HG03521 (cell line): Measurements from ENCODE around the gene UPP1.
"Not testable (repeated sequence)": the region's sequence is repeated elsewhere in the genome, so short reads cannot be mapped to it uniquely, and the experiment has no call there.

Experiments
- ATAC-seq: cut with Tn5 transposase; IDR thresholded peaks from one replicate; pipeline ENCODE4 v1.9.1; 2021; ENCODE audit warnings: mild to moderate bottlenecking, moderate library complexity; ENCODE audit not compliant: unreplicated experiment

UPP1 gene

DNA sequence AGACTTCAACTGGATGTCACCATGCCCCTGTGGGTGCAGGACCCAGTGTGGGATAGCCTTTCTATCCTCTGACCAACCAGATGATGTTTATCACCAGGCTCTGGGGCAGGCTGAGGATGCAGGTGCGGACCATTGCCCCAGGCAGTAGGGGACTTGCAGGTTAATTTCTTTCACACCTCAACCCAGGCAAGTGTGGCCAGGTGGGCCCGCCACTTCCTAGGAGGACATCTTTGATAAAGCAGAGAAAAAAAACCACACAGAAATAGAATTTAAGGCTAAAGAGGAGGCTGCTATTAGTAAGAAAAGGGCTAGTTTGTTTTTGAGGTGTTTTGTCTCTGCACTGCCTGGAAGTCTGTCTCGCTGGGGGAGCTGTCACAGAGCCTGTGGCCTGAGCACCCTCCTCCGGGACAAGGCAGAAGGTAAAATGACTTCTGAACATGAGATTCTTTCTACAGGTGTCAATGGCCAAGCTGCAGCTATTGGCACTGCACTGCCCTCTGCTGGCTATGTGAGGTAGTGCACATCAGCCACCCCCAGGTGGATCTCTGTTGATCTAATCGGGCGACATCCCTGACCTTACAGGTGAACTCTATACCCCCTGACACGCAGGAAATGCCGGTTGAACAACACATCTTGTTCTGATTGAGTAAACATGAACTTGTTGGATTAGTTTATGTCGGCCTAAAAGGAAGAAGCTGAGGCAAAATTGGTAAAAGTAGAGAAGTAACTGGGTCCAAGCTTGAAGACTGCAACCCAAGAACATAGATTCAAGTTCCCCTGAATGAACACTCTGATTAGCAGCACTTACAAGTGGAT is 21.0 kb downstream of the UPP1 start:
- ATAC-seq, result peak; percentile 81

DNA sequence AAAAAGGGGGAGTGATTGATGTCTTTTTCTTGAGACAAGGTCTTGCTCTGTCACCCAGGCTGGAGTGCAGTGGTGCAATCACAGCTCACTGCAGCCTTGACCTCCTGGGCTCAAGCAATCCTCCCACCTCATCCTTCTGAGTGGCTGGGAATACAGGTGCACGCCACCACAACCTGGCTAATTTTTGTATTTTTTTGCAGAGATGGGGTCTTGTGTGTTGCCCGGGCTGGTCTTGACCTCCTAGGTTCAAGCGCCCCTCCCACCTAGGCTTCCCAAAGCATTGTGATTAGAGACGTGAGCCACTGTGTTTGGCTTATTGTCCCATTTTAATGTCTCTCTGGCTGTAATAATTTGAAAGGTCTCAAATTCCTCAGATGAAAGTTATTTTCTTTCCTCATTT is 21.8 kb downstream of the UPP1 start:
- no peak for ATAC-seq

DNA sequence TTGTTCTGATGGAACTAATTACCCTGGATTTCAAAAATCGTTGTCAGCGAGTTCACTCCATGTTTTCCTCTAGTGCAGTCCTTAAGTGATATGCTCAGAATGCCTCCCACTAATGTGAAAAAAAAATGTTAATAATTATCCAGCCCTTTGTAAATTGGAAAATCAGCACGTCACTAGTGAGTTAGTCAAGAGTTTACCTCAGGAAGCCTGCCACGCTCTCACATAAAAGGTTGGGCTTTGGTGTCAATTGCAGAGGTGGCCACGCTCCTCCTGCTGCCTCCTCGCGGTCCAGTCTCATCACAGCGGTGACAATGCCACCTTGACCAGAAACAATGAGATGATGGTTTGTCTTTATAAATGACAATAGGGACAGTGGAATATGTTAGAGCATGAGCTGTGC is 22.5 kb downstream of the UPP1 start:
- ATAC-seq, result no peak

DNA sequence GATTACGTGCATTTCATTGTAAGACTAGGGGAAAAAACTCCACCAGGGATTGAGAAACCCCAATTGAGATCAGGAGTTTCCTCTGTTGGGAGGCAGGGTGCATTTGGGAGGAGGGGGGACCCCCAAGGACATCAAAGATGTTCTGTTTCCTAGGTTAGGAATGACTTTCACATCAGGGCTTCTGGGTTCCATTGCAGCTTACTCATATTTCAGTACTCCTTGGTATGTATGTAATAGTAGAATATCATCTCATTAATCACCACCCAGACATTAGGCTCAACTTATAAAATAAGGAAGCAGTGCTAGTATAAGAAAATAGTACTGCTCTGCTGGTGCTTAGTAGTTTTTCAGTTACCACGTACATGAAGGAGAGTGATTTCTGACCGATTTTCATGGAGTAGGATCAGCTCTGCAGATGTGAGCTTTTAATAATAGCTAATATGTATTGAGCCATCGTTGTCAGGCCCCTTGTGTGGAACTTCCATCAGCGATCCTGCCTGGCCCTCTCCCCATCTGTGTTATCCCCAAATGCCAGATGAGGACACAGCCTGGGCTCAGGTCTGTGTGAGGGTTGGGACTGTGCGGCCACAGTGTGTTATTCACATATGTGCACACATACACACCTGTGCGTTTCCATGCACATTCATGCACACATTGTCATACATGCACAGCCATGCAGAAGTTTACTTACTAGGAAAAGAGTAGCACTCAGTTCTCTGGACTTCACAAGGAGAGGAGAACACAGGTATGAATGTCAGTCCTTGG is 23.5 kb downstream of the UPP1 start:
- no peak for ATAC-seq

DNA sequence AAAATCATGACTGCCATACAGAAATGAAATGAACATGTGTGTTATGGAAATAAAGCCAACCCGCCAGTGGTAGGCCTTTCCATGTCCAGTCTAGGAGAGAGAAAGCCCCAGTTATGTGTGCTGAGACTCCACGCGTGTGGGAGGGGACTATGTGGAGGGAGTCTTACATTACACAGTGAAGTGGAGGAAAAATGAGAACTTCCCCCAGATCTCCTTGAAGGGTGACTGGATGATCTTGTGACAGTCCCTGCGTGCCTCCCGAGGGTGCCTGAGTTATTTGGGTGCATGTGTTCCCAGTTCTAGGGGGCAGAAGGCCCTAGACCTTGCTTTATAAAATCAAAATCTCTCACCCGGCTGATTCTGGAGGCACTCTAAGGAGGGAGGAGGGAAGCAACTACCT is 24.2 kb downstream of the UPP1 start:
- ATAC-seq, result no peak

DNA sequence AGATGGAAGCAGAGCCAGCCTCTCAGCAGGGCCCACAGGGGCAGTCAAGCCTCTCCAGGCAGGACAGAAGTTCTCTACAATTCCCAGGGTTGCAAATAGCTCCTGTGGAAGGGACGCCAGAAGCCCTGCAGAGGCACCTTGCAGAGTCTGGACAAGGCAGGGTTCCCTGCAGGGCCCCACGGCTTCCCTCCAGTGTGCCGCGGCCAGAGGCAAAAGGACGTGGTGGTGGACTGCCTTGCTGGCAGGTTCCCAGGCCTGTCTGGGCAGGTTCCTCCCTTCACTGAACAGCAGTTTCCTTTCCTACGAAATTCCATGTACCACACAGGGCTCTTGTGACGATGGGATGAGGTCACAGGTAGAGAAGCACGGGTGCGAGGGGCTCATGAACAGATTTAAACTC is 25.1 kb downstream of the UPP1 start:
- ATAC-seq, result no peak

DNA sequence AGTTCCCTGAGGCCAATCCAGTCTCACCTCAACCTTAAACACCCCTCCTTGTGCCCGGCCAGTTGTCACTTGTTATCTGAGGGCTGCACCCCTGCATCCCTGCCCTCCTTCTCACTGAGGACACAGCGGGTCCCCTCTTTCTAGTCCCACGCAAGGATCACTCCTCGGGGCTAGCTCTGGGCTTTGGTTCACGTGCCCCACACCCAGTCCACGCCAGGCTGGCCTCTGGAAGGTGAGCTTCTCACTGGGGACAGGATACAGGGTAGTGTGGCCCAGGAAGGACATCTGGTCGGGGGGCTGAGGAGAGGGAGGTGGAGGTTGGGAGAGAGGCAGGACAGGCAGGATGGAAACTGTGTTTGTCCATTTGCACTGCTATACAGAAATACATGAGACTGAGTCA is 25.5 kb downstream of the UPP1 start:
- ATAC-seq, result no peak

DNA sequence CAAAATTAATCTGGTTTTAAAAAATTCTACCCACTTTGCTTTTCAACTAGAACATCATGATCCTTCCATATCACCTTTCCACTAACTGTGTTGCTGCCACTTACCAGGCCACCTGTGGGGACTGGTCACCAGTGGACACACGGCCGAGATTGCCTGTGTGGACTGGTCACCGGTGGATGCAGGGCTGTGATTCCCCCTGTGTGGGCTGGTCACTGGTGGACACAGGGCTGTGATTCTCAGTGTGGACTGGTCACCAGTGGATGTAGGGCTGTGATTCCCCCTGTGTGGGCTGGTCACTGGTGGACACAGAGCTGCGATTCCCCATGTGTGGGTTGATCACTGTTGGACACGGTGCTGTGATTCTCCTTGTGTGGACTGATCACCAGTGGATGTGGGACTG is 27.0 kb downstream of the UPP1 start:
- no peak for ATAC-seq

DNA sequence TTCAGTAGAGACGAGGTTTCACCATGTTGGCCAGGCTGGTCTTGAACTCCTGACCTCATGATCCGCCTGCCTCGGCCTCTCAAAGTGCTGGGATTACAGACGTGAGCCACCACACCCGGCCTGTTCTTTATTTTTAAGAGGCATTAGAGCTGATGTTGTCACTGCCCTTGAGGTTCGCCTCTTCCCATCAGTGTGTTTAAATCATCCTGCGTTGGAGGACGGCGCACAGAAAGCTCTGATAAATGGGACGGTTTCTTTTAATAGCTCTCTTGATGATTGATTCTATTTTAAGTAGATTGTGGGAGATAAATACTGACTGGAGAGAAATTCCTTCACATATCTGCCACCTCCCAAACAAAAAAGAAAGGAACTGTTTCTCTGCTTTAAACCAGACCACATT is 29.0 kb downstream of the UPP1 start:
- no peak for ATAC-seq

DNA sequence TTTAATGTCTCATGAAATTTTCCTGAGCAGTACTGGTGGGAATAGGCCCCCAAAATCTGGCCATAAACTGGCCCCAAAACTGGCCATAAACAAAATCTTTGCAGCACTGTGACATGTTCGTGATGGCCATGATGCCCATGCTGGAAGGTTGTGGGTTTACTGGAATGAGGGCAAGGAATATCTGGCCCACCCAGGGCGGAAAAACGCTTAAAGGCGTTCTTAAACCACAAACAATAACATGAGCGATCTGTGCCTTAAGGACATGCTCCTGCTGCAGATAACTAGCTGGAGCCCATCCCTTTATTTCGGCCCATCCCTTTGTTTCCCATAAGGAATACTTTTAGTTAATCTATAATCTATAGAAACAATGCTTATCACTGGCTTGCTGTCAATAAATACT is 31.5 kb downstream of the UPP1 start:
- ATAC-seq, result not testable (repeated sequence)

DNA sequence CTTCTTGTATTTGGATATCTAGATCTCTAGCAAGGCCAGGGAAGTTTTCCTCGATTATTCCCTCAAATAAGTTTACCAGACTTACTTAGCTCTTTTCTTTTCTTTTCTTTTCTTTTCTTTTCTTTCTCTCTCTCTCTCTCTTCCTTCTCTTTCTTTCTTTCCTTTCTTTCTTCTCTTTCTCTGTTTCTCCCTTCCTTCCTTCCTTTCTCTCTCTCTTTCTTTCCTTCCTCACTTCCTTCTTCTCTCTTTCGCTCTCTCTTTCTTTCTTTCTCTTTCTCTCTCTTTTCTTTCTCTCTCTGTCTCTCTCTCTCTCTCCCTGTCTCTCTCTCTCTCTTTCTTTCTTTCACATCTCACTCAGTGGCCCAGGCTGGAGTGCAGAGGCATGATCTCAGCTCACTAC is 37.0 kb downstream of the UPP1 start:
- no peak for ATAC-seq

DNA sequence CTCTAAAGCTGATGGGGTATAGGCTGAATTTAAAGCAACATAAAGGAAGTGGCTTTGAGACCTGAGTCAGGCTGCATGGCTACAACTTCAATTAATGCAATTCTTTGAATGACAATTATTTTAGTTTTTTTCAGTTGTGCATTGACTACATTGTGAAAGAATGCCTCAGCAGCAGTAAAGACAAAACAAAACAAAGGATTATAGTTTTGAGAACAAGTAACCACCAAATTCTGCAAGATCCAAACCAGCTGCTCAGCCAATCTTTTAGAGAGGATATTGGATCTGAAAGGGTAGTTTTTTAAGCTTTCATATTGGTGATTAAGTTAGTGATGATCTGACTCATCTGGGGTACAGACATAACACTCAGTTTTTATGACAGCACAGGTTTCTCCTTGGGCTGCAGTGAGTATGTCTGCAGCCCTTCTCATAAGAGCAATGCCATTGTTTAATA is 41.6 kb downstream of the UPP1 start:
- no peak for ATAC-seq

DNA sequence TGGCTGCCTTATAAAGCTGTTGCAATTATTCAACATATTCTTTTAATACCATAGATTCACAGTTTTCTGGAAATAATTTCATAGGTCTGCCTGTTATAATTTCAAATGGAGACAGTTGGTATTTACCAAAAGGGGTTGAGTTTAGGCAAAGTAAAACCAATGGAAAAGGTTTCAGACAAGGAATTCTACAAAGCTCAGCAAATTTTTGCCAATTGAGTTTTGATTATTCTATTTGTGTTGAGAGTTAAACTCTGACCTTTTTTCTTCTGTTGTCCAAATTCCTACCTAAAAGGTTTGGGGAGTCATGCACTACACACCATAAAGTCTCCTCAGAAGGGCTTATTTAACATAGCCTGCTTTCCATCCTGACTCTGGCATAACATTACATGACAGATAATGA is 43.7 kb downstream of the UPP1 start:
- no peak for ATAC-seq

DNA sequence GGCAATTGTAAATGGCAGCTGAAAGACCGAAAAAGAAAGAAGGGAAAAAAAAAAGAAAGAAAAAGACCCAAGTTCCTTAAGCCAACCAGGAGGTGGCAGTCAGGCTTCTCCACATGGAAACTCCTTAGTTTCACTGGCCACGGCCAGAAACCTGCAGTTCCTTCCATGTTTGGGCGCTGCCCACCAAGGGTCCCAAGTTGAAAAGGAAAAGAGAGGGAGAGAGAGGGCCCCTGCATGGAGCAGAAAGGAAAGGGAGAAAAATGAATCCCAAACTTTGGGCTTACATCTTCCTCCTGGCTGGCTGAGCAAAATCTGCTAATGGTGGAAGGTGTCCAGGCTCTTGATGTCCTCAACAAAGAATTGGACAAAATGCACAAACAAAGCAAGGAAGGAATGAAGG is 50.4 kb downstream of the UPP1 start:
- ATAC-seq, result no peak

DNA sequence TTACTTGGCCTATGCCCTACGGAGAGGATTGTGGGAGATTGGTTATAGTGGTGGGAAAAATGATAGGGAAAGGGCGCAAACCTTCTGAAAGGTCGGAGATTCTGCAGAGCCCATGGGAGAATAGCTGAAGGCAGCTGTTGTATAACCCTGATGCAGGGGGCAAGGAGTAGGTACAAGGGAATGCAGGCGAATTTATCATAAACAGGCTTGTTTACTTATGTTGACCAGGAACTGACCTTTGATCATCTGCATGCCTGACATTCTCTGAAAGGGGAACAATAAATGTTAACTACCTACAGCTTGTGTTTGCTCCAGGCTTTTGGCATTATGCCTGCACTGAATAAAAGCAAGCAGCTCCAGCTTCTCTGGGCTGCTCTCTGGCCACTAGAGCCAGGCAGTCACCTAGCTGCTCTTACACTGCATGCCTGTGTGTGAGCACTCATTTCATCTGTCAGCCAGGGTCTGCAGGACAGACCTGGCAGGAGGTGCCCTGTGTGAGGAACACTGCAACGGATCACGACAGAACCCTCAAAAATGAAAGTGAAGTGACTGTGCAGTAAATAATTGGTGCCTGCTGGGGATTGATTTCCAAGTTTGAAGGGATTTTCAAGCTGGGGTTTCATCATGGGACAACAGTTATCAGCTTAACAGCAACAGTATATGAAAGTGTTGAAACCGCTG is 51.1 kb downstream of the UPP1 start:
- ATAC-seq, result no peak

DNA sequence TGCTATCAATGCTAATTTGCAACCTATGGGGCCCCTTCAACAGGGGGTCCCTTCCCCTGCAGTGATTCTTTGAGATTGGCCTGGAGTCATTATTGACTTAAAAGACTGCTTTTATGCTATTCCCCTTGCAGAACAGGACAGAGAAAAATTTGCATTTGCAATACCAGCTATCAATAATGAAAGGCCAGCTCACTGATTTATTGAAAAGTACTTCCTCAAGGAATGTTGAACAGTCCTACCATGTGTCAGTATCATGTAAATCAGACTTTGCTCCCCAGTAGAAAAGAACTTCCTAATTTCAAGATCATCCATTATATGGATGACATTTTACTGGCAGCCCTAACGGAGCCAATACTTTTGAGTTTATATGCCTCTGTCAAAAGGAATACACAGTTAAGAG is 52.5 kb downstream of the UPP1 start:
- ATAC-seq, result no peak

DNA sequence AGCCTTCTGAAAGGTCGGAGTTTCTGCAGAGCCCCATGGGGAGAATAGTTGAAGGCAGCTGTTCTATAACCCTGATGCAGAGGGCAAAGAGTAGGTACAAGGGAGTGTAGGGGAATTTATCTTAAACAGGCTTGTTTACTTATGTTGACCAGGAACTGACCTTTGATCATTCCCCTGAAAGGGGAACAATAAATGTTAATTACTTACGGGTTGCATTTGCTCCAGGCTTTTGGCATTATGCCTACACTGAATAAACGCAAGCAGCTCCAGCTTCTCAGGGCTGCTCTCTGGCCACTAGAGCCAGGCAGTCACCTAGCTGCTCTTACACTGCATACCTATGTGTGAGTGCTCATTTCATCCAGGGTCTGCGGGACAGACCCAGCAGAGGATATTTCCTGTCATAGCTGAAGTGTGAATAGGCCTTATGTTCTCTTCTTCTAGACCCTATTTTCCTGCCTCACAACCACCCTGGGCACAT is 55.3 kb downstream of the UPP1 start:
- ATAC-seq, result no peak

DNA sequence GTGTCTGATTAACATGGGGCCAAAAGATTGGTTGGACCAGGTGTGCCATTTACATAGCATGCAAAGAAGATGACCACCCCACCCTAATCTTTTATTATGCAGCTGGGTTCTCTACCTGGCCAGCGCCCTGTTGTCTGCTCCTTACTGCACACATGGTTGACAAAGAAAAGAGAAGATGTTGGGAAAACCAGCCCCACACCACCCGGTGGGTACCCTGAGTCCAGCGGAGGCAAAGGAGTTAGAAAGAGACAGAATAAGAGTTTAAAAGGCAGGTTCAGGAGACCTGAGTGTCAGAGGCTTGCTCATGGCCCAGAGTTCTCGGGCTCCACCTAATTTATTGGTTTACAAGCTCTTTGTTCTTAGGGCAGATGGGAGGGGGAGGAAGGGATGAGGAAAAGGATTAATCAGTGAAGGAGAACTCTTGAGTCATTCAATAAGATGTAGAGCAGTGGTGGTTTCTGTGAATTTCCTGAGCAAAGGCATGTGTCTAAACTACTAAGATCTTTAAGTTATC is 58.1 kb downstream of the UPP1 start:
- no peak for ATAC-seq

DNA sequence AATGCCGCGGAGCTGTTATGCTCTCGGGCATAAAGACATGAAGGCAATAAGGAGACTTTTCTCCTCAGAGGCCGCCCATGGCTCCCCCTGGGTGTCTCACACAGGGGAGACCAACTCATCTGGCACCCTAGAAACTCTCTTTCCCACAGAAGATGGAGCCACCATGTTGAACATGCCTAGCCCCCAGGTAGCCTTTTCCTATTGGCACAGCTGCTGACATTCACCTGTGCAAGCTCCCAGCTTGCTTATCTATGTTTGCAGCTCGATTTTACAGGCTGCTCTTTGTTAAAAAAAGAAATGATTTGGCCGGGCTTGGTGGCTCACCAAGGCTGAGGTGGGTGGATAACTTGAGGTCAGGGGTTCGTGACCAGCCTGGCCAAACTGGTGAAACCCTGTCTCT is 58.6 kb downstream of the UPP1 start:
- ATAC-seq, result not testable (repeated sequence)

DNA sequence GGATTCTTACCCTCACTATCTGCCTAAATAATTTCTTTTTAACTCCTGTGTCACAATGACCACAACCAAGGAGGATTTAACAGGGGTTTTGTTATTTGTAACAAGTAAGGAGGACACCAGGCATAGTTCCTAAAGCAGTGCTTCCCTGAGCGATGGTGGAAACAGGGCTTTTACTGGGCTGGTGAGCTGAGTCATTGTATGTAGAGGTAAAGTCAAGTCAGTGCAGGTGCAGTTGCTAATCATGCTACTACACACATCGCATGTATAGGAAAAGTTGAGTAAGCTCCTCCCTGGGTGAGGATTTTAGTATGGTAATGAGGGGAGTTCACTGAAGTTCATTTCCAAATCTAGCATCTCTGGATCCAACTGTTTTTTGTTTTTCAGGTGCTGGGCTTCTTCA is 59.2 kb downstream of the UPP1 start:
- ATAC-seq, result no peak

DNA sequence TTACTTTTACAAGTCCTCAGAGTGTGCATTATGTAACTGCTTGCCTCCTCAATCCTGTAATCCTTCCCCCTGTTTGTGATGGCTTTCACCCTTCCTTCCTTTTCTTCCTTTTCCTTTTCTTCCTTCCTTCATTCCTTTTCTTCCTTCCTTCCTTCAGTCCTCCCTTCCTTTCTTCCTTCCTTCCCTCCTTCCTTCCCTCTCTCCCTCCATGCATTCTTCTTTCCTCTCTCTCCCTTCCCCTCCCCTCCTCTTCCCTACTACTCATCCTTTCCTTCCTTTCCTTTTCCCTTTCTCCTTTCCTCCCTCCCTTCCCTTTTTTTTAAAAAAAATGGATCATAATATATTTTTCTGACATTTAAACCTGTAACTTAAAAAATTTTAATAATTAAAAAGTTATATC is 60.0 kb downstream of the UPP1 start:
- no peak for ATAC-seq
